ENCODE measurements around the gene NEUROG1. TPM values are rescaled to one million over a fixed set of nuclear protein-coding genes. Genes with fewer than 3 reads are reported as not detected.

Gene NEUROG1
- total RNA-seq, 1 donor from 2014 or later, result 7.8 TPM

- Mint-ChIP-seq H3K4me1 (no peaks in the 10 kb centered on the region), H3K9me3 (peaks cover 25% of the 10 kb centered on the region), H3K27me3 (ENCODE audit: low read depth) (peaks cover 99% of the 10 kb centered on the region), H3K4me3 (no peak overlapping the region), H3K36me3 (ENCODE audit: low read depth) (peaks cover 12% of the 10 kb centered on the region), H3K27ac (ENCODE audit: unreplicated experiment) (no peak overlapping the region)
- TF ChIP-seq CTCF (conservative IDR thresholded peaks at IDR 0.05), result no peak
- no peak for DNase-seq (ENCODE audit: low read depth, low spot score)
Observed at GRCh38 chr5:135521964-135522363, 13.8 kb downstream of the NEUROG1 start.

GRCh38 chr5:135517631-135518030 is 18.1 kb downstream of the NEUROG1 start:
- H3K4me3 Mint-ChIP-seq, result no peak overlapping the region
- H3K4me1 Mint-ChIP-seq, result no peaks in the 10 kb centered on the region
- no peak for TF ChIP-seq CTCF (conservative IDR thresholded peaks at IDR 0.05)
- no peak for DNase-seq (ENCODE audit: low read depth, low spot score)
- no peak overlapping the region for H3K27ac Mint-ChIP-seq (ENCODE audit: unreplicated experiment)
- peaks cover 7% of the 10 kb centered on the region for H3K36me3 Mint-ChIP-seq (ENCODE audit: low read depth)
- H3K9me3 Mint-ChIP-seq, result peaks cover 18% of the 10 kb centered on the region
- H3K27me3 Mint-ChIP-seq (ENCODE audit: low read depth), result peaks cover 83% of the 10 kb centered on the region

- peaks cover 83% of the 10 kb centered on the region for H3K27me3 Mint-ChIP-seq (ENCODE audit: low read depth)
- no peak overlapping the region for H3K27ac Mint-ChIP-seq (ENCODE audit: unreplicated experiment)
- no peak overlapping the region for H3K4me3 Mint-ChIP-seq
- peaks cover 7% of the 10 kb centered on the region for H3K9me3 Mint-ChIP-seq
- H3K4me1 Mint-ChIP-seq, result peaks cover 11% of the 10 kb centered on the region
- H3K36me3 Mint-ChIP-seq (ENCODE audit: low read depth), result peaks cover 5% of the 10 kb centered on the region
- no peak for DNase-seq (ENCODE audit: low read depth, low spot score)
- no peak for TF ChIP-seq CTCF (conservative IDR thresholded peaks at IDR 0.05)
Observed at GRCh38 chr5:135514116-135514515, 21.6 kb downstream of the NEUROG1 start.

- Mint-ChIP-seq H3K27me3 (ENCODE audit: low read depth) (peaks cover 85% of the 10 kb centered on the region), H3K27ac (ENCODE audit: unreplicated experiment) (no peak overlapping the region), H3K36me3 (ENCODE audit: low read depth) (peaks cover 3% of the 10 kb centered on the region), H3K9me3 (no peaks in the 10 kb centered on the region), H3K4me1 (peaks cover 24% of the 10 kb centered on the region), H3K4me3 (peak overlapping the region; percentile 19)
- no peak for TF ChIP-seq CTCF (conservative IDR thresholded peaks at IDR 0.05)
- no peak for DNase-seq (ENCODE audit: low read depth, low spot score)
Observed at GRCh38 chr5:135511761-135512575, 23.8 kb downstream of the NEUROG1 start.

- no peaks in the 10 kb centered on the region for H3K9me3 Mint-ChIP-seq
- no peak for TF ChIP-seq CTCF (conservative IDR thresholded peaks at IDR 0.05)
- peaks cover 3% of the 10 kb centered on the region for H3K36me3 Mint-ChIP-seq (ENCODE audit: low read depth)
- H3K4me3 Mint-ChIP-seq, result no peak overlapping the region
- no peak for DNase-seq (ENCODE audit: low read depth, low spot score)
- peaks cover 88% of the 10 kb centered on the region for H3K27me3 Mint-ChIP-seq (ENCODE audit: low read depth)
- H3K4me1 Mint-ChIP-seq, result peaks cover 24% of the 10 kb centered on the region
- no peak overlapping the region for H3K27ac Mint-ChIP-seq (ENCODE audit: unreplicated experiment)
Observed at GRCh38 chr5:135509995-135510394, 25.8 kb downstream of the NEUROG1 start.

Data from neural crest cell (in vitro differentiated cells).